Amygdala (tissue), 56 donors: Measurements from ENCODE around the gene RPAP3.
A peak's percentile ranks its signal among the peaks of the same experiment; 100 is the strongest.
"Not testable (repeated sequence)": the region's sequence is repeated elsewhere in the genome, so short reads cannot be mapped to it uniquely, and the experiment has no call there.

ENCODE experiments used
- DNase-seq, 56 donors: peaks; one replicate each; lab custom pipeline; 2025; lab: John Stamatoyannopoulos, UW

The RPAP3 gene

DNA sequence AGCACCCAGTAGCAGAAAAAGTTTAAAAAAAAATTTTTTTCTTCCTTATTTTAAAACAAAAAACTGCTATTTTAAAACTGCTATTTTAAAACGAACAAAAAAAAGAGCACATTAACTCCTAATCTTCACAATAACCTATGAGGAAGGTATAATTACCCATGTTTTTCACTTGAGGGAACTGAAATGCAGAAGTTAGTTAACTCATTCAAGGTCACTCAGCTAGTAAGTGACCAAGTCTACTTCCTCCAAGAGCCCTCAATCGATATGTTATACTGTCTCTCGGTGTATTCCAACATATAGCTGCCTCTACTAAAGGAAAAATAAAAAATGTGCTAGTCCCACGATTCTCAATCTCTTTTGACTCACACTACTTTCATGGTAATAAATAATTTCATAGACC lies 7.8 kb downstream of the RPAP3 start:
- DNase-seq = no peak

DNA sequence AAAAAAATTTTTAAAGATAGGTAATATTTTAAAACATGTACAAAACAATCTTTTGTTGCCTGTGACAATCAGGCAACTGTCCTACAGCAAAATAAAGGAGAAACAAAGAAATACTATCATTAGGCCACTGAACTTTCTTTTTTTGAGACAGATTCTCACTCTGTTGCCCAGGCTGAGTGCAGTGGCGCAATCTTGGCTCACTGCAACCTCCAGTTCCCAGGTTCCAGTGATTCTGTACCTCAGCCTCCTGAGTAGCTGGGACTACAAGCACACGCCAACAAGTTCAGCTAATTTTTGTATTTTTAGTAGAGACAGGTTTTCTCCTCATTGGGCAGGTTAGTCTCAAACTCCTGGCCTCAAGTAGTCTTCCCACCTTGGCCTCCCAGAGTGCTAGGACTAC lies 16.6 kb downstream of the RPAP3 start:
- no peak for DNase-seq

DNA sequence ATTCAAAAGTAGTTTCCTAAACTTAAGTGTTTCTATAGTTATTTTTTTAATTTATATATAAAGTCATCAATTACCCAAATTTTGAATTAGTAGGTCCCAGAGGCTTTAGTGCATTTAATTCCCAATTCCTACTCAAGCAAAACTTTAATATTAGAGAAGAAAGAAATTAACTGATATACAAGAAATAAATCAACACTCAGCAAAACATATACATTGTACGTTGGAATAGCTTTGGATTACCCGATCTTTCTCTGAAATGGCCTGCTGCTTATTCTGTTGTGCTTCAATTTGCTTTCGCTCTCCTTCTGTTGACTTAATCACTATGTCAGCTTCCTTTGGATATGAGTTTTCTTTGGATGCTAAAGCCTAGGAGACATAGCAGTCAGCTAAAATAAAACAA lies 18.2 kb downstream of the RPAP3 start:
- DNase-seq = no peak

DNA sequence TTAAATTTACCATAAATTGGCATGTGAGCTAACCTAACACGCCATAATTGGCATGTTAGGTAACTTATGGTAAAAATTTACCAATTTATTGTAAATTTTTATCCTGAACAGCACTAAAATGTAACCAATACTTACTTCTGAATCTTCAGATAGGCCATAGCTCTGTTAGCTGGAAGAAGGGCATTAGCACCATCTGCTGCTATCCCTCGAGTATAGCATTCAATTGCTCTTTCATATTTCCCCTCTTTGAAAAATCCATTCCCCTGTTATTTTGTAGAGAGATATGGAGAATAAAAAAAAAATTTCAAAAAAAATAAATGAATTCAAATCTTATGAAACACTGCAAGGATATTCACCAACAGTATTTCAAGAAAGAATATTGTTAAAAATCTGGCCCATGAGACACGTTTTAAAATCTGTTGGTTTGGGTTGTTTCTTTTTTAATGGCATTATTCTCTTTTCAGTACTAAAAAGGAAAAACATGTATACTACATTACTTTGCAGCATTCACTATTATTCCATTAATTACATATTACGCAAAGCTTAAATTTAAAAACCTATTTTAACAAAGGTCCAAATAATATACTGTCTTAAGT lies 19.1 kb downstream of the RPAP3 start:
- peak in 9 of 56 donors; percentile 1 to 36 (median 7) for DNase-seq

DNA sequence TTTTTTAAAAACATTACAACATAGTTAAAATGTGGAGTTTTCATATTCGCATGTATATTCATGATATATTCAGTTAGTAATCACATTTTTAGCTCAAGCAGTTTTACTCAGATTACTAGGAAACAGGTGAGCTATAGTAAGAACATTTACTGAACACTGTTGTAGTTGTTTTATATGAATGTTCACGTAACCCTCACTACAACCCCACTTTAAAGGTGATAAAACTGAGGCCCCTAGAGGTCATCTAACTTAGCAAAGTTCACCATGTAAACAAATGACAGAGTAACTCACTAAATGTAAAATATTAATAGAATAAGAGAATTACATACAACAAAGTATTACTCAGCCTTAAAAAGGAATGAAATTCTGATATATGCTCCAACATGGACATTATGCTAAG lies 26.0 kb downstream of the RPAP3 start:
- no peak for DNase-seq

DNA sequence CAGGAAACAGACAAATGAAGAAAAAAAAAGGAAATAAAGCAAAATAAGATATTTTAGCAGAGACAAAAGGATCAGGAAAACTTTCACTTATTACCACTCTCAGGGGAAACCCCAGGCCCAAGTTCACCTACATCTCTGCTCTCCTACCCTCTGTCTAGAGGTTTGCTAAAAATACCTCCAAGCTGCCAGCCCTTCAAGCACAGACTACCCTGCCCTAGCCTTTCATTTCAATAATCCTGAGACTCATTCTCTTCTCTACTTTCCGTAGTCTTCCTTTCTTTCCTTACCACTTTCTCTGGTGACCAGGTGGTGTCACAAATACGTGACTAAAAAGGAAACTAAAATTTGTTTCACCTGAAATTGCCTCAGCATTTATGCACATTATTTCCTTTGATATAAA lies 33.8 kb downstream of the RPAP3 start:
- DNase-seq = no peak

DNA sequence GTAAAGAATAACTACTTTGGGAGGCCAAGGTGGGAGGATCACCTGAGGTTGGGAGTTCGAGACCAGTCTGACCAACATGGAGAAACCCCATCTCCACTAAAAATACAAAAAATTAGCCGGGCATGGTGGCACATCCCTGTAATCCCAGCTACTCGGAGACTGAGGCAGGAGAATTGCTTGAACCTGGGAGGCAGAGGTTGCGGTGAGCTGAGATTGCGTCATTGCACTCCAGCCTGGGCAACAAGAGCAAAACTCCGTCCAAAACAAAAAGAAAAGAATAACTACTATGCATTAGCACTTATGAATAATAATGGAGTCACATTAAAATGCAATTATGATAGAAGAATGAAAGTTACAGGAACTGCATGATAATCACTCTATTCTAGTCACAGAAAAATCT lies 37.9 kb downstream of the RPAP3 start:
- DNase-seq = not testable (repeated sequence)

DNA sequence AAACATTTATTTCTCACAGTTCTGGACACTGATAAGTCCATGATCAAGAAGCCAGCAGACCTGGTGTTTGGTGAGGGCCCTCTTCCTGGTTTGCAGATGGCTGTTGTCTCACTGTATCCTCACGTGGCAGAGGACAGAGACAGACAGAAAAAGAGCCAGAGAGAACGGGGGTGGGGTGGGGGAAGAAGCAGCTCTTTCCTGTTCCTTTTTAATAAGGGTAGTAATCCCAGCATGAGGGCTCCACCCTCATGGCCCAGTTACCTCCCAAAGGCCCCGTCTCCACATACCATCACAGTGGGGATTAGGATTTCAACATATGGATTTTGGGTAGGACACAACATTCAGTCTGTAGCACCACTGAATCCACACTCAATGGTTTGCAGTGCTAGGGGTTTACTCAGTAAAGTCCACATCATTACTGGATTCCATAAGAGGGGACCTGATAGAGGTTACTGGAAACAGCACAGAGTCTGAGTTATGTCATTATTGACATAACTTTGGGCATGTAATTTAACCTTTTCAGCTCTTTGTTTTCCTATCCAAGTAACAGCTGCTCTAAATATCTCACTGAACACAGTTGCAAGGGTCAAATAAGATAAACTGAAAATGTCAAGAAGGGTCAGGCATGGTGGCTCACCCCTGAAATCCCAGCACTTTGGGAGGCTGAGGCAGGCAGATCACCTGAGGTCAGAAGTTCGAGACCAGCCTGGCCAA lies 53.2 kb downstream of the RPAP3 start:
- DNase-seq = peak in 8 of 56 donors; percentile 2 to 21 (median 4)

DNA sequence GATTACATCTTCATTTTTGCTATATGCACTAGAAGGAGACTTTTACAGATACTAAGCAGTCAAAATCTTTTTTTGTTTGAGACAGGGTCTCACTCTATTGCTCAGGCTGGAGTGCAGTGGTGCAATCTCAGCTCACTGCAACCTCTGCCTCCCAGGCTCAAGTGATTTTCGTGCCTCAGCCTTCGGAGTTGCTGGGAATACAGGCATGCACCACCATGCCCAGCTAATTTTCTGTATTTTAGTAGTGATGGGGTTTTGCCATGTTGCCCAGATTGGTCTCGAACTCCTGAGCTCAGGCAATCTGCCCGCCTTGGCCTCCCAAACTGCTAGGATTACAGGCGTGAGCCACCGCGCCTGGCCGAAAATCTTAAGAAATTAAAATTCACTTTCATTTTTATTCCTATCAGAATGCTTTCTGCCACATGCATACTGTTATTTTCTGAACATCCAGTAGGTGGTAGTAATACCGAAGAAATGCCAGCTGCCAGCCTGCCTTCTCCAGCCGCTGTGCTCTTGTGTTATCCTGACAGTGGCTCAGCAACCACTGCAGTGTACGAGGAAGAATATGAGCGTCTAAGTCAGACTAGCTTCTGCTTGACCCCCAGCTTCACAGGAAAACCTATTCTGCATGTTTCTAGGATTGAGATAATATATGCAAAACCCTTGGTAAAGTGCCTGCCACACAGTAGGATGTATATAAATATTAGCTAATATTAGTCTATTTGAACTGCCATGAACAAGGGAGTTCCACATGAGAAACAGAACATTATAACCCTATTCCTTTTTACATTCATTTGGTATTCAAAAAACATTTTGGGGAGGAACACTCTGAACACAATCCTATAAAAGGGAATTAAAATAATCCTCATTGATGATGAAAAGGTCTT lies 54.2 kb downstream of the RPAP3 start:
- peak in 46 of 56 donors; percentile 2 to 75 (median 30) for DNase-seq

DNA sequence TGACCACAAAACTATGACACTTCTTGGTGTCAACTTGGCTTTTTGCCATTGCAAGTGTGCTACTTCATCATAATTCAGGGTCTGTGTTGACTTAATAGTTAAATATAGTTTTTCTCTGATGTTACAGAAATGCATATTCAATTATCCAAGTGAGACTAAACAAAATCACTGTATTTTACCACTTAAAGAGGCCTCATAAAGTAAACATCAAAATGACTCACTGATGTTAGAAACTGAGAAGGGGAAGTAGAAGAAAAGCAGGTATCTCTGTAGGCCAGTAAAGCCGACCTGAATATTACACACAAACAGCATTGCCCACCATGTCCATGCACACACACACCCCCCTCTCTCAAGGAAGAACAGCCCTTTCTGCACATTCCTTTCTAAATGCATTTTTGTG lies 55.4 kb downstream of the RPAP3 start:
- DNase-seq = no peak

DNA sequence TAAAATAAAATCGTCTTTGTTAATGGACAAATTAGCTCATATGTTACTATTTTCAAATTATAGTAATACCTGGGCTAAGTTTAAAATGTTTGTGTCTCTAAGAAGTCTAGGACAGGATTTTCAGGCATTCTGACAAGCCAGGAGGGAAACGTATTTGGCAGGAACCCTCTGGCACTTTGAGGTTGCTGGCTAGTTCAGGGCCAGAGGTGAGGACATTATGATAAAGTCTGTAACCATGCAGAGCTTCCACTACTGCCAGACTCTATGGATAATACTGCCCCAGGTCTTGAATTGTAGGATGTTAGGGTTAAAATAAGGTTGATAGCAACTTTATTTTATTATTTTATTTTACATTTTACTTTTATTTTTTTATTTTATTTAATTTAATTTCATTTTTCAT lies 56.4 kb downstream of the RPAP3 start:
- DNase-seq = no peak

DNA sequence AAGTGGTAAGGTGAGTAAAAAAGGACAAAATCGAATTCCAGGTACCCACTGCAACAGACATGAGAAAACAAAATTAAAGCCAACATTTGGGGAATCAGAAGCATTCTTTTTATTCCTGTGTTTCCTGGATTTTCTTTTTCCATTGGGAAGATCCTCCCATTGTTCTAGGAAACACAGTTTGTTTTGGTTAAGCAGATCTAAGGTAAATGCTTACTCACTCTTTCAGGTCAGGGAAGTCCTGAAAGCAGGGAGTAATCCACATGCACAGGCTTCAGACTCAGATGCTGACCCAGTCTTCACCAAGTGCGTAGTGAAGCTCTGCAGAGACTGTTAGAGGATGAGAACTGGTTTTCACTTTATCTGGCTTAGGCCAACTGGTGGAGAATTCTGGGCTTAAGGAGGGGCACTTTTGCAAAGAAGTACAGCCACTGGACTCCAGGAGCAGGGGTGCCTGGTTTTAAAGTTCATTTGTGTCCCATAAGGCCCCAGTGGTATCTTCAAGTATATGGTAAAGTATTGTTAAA lies 57.7 kb downstream of the RPAP3 start:
- DNase-seq = no peak

DNA sequence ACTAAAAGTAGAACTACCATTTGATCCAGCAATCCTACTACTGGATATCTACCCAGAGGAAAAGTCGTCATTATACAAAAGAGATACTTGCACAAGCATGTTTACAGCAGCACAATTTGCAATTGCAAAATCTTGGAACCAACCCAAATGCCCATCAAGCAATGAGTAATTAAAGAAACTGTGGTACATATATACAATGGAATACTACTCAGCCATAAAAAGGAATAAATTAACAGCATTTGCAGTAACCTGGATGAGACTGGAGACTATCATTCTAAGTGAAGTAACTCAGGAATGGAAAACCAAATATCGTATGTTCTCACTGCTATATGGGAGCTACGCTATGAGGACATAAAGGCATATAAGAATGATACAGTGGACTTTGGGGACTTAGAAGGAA lies 63.5 kb downstream of the RPAP3 start:
- DNase-seq = not testable (repeated sequence)

DNA sequence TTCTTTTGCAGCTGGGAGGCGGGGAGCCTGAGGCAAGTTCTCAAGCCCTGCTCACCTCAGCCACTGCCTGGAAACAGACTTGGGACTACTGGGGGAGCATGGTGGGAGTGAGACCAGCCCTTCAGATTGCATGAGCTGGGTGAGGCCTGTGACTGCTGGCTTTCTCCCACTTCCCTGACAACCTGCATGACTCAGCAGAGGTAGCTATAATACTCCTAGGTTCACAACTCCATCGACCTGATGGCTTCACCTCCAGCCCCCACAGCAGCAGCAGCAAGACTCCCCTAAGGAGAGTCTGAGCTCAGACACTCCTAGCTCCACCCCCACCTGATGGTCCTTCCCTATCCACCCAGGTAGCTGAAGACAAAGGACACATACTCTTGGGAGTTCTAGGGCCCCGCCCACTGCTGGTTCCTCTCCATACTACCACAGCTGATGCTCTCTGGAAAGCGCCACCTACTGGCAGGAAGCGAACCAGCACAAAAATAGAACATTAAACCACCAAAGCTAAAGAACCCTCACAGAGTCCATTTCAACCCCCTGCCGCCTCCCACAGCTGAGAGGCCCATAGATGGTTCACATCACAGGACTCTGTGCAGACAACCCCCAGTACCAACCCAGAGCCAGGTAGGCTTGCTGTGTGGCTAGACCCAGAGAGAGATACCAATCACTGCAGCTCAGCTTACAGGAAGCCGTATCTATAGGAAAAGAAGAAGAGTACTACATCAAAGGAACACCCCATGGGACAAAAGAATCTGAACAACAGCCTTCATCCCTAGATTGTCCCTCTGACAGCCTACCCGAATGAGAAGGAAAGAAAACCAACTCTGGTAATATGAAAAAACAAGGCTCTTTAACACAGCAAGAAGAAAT lies 68.7 kb downstream of the RPAP3 start:
- no peak for DNase-seq

DNA sequence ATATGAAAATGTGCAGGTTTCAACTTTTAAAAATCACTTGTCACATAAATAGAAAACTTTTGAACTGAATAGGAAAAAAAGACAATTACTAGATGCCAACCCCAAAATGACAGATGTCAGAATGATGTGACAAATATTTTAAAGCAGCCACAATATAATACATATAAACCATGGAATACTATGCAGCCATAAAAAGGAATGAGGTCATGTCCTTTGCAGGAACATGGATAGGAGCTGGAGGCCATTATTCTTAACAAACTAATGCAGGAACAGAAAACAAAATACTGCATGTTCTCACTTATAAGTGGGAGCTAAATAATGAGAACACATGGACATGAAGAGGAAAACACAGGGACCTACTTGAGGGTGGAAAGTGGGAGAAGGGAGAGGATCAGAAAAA lies 70.1 kb downstream of the RPAP3 start:
- not testable (repeated sequence) for DNase-seq

DNA sequence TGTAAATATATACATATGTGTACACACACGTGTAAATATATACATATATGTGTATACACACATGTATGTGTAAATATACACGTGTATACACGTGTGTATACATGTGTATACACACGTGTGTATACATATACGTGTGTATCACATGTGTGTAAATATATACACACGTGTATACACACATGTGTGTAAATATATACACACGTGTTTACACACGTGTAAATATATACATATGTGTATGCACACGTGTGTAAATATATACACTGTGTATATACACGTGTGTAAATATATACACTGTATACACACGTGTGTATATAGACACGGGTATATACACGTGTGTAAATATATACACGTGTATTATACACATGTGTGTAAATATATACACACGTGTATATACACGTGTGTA lies 71.7 kb downstream of the RPAP3 start:
- no peak for DNase-seq

DNA sequence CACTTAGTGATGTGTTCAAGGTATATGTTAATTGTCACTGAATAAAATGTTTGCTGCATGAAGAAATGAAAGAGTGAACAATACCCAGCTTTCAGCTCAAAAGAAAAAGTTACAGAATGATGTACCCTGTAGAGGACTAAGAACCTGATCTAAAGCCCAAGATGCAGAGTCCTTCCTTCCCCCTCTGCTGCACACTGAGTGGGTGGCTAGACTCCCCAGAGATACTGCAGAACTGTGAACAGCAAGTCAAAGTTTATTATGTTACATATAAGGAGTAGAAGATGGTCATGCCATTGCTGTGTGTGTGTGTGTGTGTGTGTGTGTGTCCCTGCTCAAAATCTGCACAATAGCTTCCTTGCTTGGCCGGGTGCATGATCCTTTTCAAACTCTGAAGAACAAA lies 83.9 kb downstream of the RPAP3 start:
- no peak for DNase-seq

DNA sequence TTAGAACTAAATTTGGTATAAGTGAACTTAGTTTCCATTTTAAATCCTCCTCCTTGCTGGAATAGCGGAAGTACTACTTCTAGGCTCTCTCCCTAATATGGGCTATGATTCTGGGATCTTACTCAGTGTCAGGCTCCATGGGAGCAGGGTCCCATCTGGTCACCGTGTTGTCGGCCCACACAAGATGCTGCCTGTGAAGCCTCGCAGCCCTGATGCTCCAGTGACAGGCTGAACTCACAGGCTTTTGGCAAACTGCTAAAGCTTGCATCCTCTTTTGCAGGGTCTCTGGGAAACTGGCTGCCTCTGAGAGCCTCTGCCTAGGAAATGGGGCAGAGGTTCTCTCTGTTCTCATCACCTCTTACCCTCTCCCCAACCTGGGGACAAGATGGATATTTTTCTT lies 88.4 kb downstream of the RPAP3 start:
- no peak for DNase-seq

DNA sequence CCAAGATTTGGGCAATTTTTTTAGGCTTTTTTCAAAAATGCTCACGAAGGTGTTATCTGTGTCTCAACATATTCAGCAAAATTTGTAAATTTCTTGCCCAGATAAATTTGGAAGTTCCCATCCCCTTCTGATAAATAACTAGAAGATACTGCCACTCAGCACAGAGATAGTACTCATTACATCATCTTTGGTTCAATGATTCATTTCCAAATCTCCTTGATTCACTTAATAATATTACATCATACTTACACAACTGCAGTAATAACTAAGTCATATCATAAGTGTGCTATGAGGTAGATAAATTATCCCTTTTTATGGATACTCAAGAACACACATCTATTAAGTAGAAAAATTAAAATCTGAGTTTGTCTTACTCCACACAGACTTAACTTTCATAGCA lies 89.4 kb downstream of the RPAP3 start:
- no peak for DNase-seq

DNA sequence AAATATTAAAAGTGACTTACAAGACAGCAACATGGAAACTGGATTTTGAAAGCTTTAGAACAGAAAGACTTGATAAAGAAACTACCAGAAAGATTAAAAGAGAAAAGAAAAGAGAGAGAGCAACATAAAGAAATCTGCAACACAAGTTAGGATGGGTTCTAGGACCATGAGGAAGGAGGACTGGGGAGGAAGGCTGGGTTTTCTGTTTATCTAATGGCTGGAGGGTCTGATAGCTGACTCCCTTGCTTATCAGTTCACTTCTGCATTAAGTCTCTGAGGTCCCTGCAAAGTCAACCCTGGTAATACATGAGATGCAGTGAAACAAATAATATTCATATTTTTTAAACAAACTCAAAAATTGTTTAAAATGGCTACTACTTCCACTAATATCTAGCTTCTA lies 90.1 kb downstream of the RPAP3 start:
- DNase-seq = no peak
